ENCODE results near the gene ENPP6.

The ENPP6 gene

GRCh38 chr4:184250795-184251669 lies 33.4 kb upstream of the ENPP6 start:
- Mint-ChIP-seq H3K36me3 (ENCODE audit: low read depth) (no peaks in the 10 kb centered on the region), H3K4me3 (peak overlapping the region; percentile 57), H3K4me1 (ENCODE audit: low read depth) (peaks cover 30% of the 10 kb centered on the region), H3K9me3 (no peaks in the 10 kb centered on the region), H3K27ac (peak overlapping the region; percentile 98), H3K27me3 (no peaks in the 10 kb centered on the region)

- no peak overlapping the region for H3K27ac Mint-ChIP-seq
- no peaks in the 10 kb centered on the region for H3K9me3 Mint-ChIP-seq
- H3K27me3 Mint-ChIP-seq, result no peaks in the 10 kb centered on the region
- H3K36me3 Mint-ChIP-seq (ENCODE audit: low read depth), result no peaks in the 10 kb centered on the region
- peaks cover 20% of the 10 kb centered on the region for H3K4me1 Mint-ChIP-seq (ENCODE audit: low read depth)
- no peak overlapping the region for H3K4me3 Mint-ChIP-seq
These were observed 30.5 kb upstream of the ENPP6 start for GRCh38 chr4:184248216-184248615.

DNA sequence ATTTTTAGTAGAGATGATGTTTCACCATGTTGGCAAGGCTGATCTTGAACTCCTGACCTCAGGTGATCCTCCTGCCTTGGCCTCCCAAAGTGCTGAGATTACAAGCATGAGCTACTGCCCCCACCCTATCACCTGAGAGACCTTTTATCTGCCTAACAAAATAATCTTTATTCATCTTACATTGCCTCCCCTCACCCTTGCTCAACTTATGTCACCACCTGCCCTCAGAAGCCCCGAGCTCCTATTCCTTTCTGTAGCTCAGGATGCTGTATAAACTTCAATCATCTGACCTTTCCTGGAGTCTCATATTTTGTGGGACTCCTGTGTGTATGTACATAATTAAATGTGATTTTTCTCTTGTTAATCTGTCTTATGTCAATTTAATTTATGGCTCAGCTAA lies 29.7 kb upstream of the ENPP6 start:
- Mint-ChIP-seq H3K9me3 (no peaks in the 10 kb centered on the region), H3K4me3 (no peak overlapping the region), H3K36me3 (ENCODE audit: low read depth) (no peaks in the 10 kb centered on the region), H3K27ac (no peak overlapping the region), H3K4me1 (ENCODE audit: low read depth) (peaks cover 18% of the 10 kb centered on the region), H3K27me3 (no peaks in the 10 kb centered on the region)

GRCh38 chr4:184246426-184246825 lies 28.8 kb upstream of the ENPP6 start:
- no peaks in the 10 kb centered on the region for H3K9me3 Mint-ChIP-seq
- no peak overlapping the region for H3K27ac Mint-ChIP-seq
- no peaks in the 10 kb centered on the region for H3K27me3 Mint-ChIP-seq
- no peaks in the 10 kb centered on the region for H3K36me3 Mint-ChIP-seq (ENCODE audit: low read depth)
- peaks cover 8% of the 10 kb centered on the region for H3K4me1 Mint-ChIP-seq (ENCODE audit: low read depth)
- no peak overlapping the region for H3K4me3 Mint-ChIP-seq

- Mint-ChIP-seq H3K4me3 (no peak overlapping the region), H3K36me3 (ENCODE audit: low read depth) (no peaks in the 10 kb centered on the region), H3K9me3 (no peaks in the 10 kb centered on the region), H3K27ac (peak overlapping the region; percentile 89), H3K27me3 (no peaks in the 10 kb centered on the region), H3K4me1 (ENCODE audit: low read depth) (peaks cover 36% of the 10 kb centered on the region)
These were observed 20.5 kb upstream of the ENPP6 start for GRCh38 chr4:184238072-184238745.

DNA sequence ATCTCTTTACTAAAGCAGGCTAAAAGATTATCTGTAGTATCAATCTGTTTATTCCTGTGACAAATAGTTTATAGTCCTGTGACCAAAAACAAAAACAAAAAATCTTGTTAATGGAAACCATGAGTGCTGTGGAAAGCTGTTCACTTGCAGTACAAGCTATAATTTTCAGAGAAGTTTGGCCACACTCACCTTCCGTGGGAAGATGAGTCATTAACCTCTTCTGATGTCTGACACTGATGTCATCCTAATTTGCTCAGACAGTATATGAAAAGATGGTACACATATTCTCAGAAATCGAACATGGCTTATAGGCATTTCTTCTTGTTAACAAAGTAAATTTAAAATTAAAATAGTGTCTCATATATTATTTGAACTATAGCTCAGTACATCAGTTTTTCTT lies 19.9 kb upstream of the ENPP6 start:
- H3K4me3 Mint-ChIP-seq, result peak overlapping the region; percentile 33
- no peaks in the 10 kb centered on the region for H3K36me3 Mint-ChIP-seq (ENCODE audit: low read depth)
- H3K9me3 Mint-ChIP-seq, result no peaks in the 10 kb centered on the region
- peak overlapping the region; percentile 89 for H3K27ac Mint-ChIP-seq
- H3K4me1 Mint-ChIP-seq (ENCODE audit: low read depth), result peaks cover 36% of the 10 kb centered on the region
- no peaks in the 10 kb centered on the region for H3K27me3 Mint-ChIP-seq

- Mint-ChIP-seq H3K27ac (no peak overlapping the region), H3K4me1 (ENCODE audit: low read depth) (peaks cover 39% of the 10 kb centered on the region), H3K9me3 (no peaks in the 10 kb centered on the region)
These were observed 17.9 kb upstream of the ENPP6 start for GRCh38 chr4:184235526-184235925.

DNA sequence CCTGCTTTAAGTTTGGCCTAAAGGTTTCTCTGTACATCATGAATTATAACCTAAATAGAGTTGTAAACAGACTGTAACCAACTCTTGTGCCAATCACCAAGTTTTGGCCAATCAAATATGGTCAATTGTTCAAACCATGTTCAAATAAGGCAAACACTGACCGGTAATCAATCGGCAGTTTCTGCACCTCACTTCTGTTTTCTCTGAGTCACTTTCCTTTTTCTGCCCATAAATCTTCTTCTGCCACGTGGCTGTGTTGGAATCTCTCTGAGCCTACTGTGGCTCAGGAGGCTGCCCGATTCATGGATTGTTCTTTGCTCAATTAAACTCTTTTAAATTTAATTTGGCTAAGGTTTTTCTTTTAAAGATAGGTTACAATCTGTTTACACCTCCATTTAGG lies 16.5 kb upstream of the ENPP6 start:
- Mint-ChIP-seq H3K27me3 (peaks cover under 1% of the 10 kb centered on the region), H3K4me3 (no peak overlapping the region), H3K9me3 (no peaks in the 10 kb centered on the region), H3K27ac (no peak overlapping the region), H3K36me3 (ENCODE audit: low read depth) (no peaks in the 10 kb centered on the region), H3K4me1 (ENCODE audit: low read depth) (peaks cover 49% of the 10 kb centered on the region)

More at GRCh38 chr4:184235526-184235925, 17.9 kb upstream of the ENPP6 start:
- Mint-ChIP-seq H3K36me3 (ENCODE audit: low read depth) (no peaks in the 10 kb centered on the region), H3K27me3 (no peaks in the 10 kb centered on the region), H3K4me3 (no peak overlapping the region)

DNA sequence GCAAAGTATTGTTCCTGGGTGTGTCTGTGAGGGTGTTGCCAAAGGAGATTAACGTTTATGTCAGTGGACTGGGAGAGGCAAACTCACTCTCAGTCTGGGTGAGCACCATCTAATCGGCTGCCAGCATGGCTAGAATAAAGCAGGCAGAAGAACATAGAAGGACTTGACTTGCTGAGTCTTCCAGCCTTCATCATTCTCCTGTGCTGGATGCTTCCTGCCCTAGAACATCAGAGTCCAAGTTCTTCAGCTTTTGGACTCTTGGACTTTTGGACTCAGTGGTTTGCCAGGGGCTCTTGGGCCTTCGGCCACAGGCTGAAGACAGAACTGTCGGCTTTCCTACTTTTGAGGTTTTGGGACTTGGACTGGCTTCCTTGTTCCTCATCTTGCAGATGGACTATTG lies 15.3 kb upstream of the ENPP6 start:
- H3K4me3 Mint-ChIP-seq, result no peak overlapping the region
- H3K4me1 Mint-ChIP-seq (ENCODE audit: low read depth), result peaks cover 40% of the 10 kb centered on the region
- H3K36me3 Mint-ChIP-seq (ENCODE audit: low read depth), result no peaks in the 10 kb centered on the region
- peaks cover 4% of the 10 kb centered on the region for H3K27me3 Mint-ChIP-seq
- H3K9me3 Mint-ChIP-seq, result no peaks in the 10 kb centered on the region
- no peak overlapping the region for H3K27ac Mint-ChIP-seq

- no peak overlapping the region for H3K4me3 Mint-ChIP-seq
- H3K4me1 Mint-ChIP-seq (ENCODE audit: low read depth), result peaks cover 33% of the 10 kb centered on the region
- peaks cover 4% of the 10 kb centered on the region for H3K27me3 Mint-ChIP-seq
- H3K9me3 Mint-ChIP-seq, result no peaks in the 10 kb centered on the region
- H3K36me3 Mint-ChIP-seq (ENCODE audit: low read depth), result no peaks in the 10 kb centered on the region
- peak overlapping the region; percentile 36 for H3K27ac Mint-ChIP-seq
These were observed 14.5 kb upstream of the ENPP6 start for GRCh38 chr4:184232202-184232601.

GRCh38 chr4:184231573-184231972 lies 13.9 kb upstream of the ENPP6 start:
- H3K27me3 Mint-ChIP-seq, result peaks cover 4% of the 10 kb centered on the region
- no peak overlapping the region for H3K4me3 Mint-ChIP-seq
- H3K27ac Mint-ChIP-seq, result peak overlapping the region; percentile 36
- no peaks in the 10 kb centered on the region for H3K9me3 Mint-ChIP-seq
- H3K4me1 Mint-ChIP-seq (ENCODE audit: low read depth), result peaks cover 26% of the 10 kb centered on the region
- H3K36me3 Mint-ChIP-seq (ENCODE audit: low read depth), result no peaks in the 10 kb centered on the region

DNA sequence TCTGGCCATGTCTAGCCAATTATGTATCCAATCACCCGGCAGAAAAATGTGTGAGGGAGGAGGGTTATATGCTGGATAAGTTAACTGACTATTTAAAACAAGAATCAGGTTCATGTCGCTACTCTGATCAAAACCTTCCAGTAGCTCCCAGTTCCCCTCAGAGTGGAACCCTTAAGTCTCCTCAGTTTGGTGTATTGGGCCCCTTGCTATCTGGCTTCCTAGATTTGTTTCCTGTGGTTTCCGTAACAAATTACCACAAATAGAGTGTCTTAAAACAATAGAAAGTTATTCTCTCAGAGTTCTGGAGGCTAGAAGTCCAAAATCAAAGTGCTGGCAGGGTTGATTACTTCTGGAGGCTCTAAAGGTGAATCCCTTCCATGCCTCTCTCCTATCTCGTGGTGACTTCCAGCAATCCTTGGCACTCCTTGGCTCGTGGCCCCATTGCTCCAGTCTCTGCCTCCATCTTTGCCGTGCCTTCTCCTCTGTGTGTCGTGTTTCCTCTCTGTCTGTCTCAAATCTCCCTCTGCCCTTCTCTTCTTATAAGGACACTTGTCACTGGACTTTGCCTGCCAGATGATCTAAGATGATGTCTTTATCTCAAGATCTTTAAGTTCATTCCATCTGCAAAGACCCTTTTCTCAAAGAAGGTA lies 10.5 kb upstream of the ENPP6 start:
- Mint-ChIP-seq H3K27me3 (peaks cover 11% of the 10 kb centered on the region), H3K4me3 (no peak overlapping the region), H3K27ac (no peak overlapping the region), H3K9me3 (no peaks in the 10 kb centered on the region), H3K36me3 (ENCODE audit: low read depth) (no peaks in the 10 kb centered on the region), H3K4me1 (ENCODE audit: low read depth) (peaks cover 17% of the 10 kb centered on the region)

GRCh38 chr4:184216515-184216914 lies 1.2 kb downstream of the ENPP6 start:
- no peaks in the 10 kb centered on the region for H3K9me3 Mint-ChIP-seq
- H3K27ac Mint-ChIP-seq, result no peak overlapping the region
- H3K4me1 Mint-ChIP-seq (ENCODE audit: low read depth), result no peaks in the 10 kb centered on the region
- H3K4me3 Mint-ChIP-seq, result no peak overlapping the region
- peaks cover 26% of the 10 kb centered on the region for H3K27me3 Mint-ChIP-seq
- no peaks in the 10 kb centered on the region for H3K36me3 Mint-ChIP-seq (ENCODE audit: low read depth)

DNA sequence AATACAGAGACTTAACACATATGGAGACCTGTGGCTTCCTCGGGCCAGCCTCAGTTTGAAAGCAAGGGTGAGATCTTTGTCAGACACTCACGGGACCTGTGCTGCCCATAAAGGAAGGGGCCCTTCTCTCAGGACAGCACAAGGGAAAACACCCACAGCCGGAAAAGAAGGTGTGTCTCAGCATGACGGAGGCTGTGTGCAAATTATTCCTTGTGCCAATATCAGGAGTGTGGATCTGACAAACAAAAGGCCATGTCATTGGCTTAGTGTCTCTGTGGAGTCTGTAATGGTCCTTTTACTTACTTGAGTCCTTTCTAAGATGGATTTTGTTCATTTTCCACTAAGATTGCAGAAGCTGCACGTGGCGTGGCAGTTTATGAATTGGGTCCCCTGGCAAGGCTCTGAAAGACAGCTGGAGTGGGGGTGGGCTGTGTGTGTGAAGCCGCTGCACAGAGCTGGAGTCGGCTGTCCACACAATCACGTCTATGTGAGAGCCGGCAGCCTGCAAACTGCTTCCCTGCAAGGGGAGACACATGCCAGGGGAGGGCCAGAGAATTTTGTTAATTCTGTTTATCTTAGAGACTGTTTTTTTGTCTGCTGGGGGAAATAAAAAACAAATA lies 1.9 kb downstream of the ENPP6 start:
- H3K9me3 Mint-ChIP-seq, result no peaks in the 10 kb centered on the region
- peaks cover 22% of the 10 kb centered on the region for H3K27me3 Mint-ChIP-seq
- H3K36me3 Mint-ChIP-seq (ENCODE audit: low read depth), result no peaks in the 10 kb centered on the region
- H3K4me3 Mint-ChIP-seq, result no peak overlapping the region
- H3K27ac Mint-ChIP-seq, result no peak overlapping the region
- no peaks in the 10 kb centered on the region for H3K4me1 Mint-ChIP-seq (ENCODE audit: low read depth)

- H3K4me1 Mint-ChIP-seq (ENCODE audit: low read depth), result no peaks in the 10 kb centered on the region
These were observed 2.7 kb downstream of the ENPP6 start for GRCh38 chr4:184214931-184215330.

More at GRCh38 chr4:184214931-184215330, 2.7 kb downstream of the ENPP6 start:
- Mint-ChIP-seq H3K27me3 (peaks cover 22% of the 10 kb centered on the region), H3K36me3 (ENCODE audit: low read depth) (no peaks in the 10 kb centered on the region), H3K4me3 (no peak overlapping the region), H3K9me3 (no peaks in the 10 kb centered on the region), H3K27ac (no peak overlapping the region)
